Measurements from ENCODE around the gene KRTAP10-10. TPM values are rescaled to one million over a fixed set of nuclear protein-coding genes. Genes with fewer than 3 reads are reported as not detected.

KRTAP10-10 gene
- total RNA-seq, 4 donors from 2014 or later, result 3.3 to 8.0 TPM; not detected in 2

- Histone ChIP-seq H3K9me3 (no peaks in the 10 kb centered on the region), H3K4me1 (no peaks in the 10 kb centered on the region), H3K27me3 (peaks cover 33% of the 10 kb centered on the region), H3K36me3 (no peaks in the 10 kb centered on the region), H3K27ac (no peak overlapping the region), H3K4me3 (no peak overlapping the region)
- peak in 1 of 2 donors; percentile 41 for DNase-seq (ENCODE audit: low spot score in 2 of 2)
- TF ChIP-seq POLR2A (IDR thresholded peaks at IDR 0.05), result no peak
- no peak for TF ChIP-seq EP300 (IDR thresholded peaks at IDR 0.05)
- TF ChIP-seq POLR2AphosphoS5 (IDR thresholded peaks at IDR 0.05), result no peak
- TF ChIP-seq CTCF (IDR thresholded peaks at IDR 0.05), result no peak
- WGBS, result 54% methylated on average over 8 of the region's 14 CpGs
Observed at GRCh38 chr21:44686000-44686781, 49.0 kb downstream of the KRTAP10-10 start.

GRCh38 chr21:44686843-44687561 lies 49.8 kb downstream of the KRTAP10-10 start:
- Histone ChIP-seq H3K27me3 (peaks cover 33% of the 10 kb centered on the region), H3K9me3 (no peaks in the 10 kb centered on the region), H3K36me3 (no peaks in the 10 kb centered on the region), H3K4me3 (no peak overlapping the region), H3K4me1 (no peaks in the 10 kb centered on the region), H3K27ac (no peak overlapping the region)
- no peak for TF ChIP-seq CTCF (IDR thresholded peaks at IDR 0.05)
- no peak for TF ChIP-seq POLR2AphosphoS5 (IDR thresholded peaks at IDR 0.05)
- no peak for TF ChIP-seq POLR2A (IDR thresholded peaks at IDR 0.05)
- no peak for TF ChIP-seq EP300 (IDR thresholded peaks at IDR 0.05)
- DNase-seq (ENCODE audit: low spot score in 2 of 2), result no peak
- 79% methylated on average over 25 of the region's 25 CpGs for WGBS

DNA sequence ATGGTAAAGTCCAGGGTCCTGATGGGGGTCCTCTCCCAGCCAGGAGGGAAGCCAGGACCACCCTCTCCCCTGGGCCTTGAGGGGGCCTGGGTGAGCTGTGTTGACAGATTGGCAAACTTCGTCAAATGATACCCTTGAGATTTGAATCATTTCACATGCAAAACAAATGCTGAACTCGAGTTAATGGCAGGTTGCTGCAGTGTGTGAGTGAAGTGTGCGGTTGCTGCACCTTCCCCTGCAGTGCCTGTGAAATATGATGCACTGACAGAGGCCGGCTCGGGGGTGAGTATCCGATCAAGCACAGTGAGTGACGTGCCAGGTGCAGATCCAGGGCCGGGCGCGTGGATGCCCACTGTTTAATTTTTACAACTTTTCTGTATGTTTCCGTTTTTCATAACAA lies 50.5 kb downstream of the KRTAP10-10 start:
- Histone ChIP-seq H3K36me3 (no peaks in the 10 kb centered on the region), H3K4me1 (no peaks in the 10 kb centered on the region), H3K4me3 (no peak overlapping the region), H3K9me3 (no peaks in the 10 kb centered on the region), H3K27me3 (peaks cover 32% of the 10 kb centered on the region), H3K27ac (no peak overlapping the region)
- WGBS, result 72% methylated on average over 11 of the region's 11 CpGs
- TF ChIP-seq POLR2AphosphoS5 (IDR thresholded peaks at IDR 0.05), result no peak
- TF ChIP-seq POLR2A (IDR thresholded peaks at IDR 0.05), result no peak
- TF ChIP-seq EP300 (IDR thresholded peaks at IDR 0.05), result no peak
- no peak for TF ChIP-seq CTCF (IDR thresholded peaks at IDR 0.05)
- no peak for DNase-seq (ENCODE audit: low spot score in 2 of 2)

Other genes starting within 250 kb of the KRTAP10-10 start
- 1 to 10 TPM; 3.9 to 6.2 (median 4.7) TPM for gene LRRC3, start 181.8 kb upstream of the KRTAP10-10 start, total RNA-seq
- gene KRTAP10-1, start 97.2 kb upstream of the KRTAP10-10 start, total RNA-seq, result 1 to 10 TPM in 2 of 4 donors, under 1 TPM in 1, not detected in 1; 0.83 to 8.5 (median 2.6) TPM
- 10 to 100 TPM in 2 of 4 donors, under 1 TPM in 1, not detected in 1; 0.76 to 11.1 (median 10.1) TPM for gene KRTAP10-2, start 85.9 kb upstream of the KRTAP10-10 start, total RNA-seq
- gene KRTAP10-3, start 78.6 kb upstream of the KRTAP10-10 start, total RNA-seq, result 1 to 10 TPM in 3 of 4 donors, not detected in 1; 1.1 to 5.8 (median 3.3) TPM
- gene KRTAP10-4, start 63.6 kb upstream of the KRTAP10-10 start, total RNA-seq, result 10 to 100 TPM in 1 of 4 donors, 1 to 10 TPM in 2, not detected in 1; 2.7 to 11.8 (median 4.9) TPM
- 10 to 100 TPM in 1 of 4 donors, 1 to 10 TPM in 1, under 1 TPM in 1, not detected in 1; 0.76 to 11.1 (median 1.7) TPM for gene KRTAP10-5, start 56.8 kb upstream of the KRTAP10-10 start, total RNA-seq
- gene KRTAP10-6, start 44.9 kb upstream of the KRTAP10-10 start, total RNA-seq, result 1 to 10 TPM in 2 of 4 donors, not detected in 2; 2.0 to 3.1 TPM
- gene KRTAP10-7, start 36.8 kb upstream of the KRTAP10-10 start, total RNA-seq, result 10 to 100 TPM in 1 of 4 donors, 1 to 10 TPM in 2, not detected in 1; 3.7 to 12.9 (median 4.2) TPM
- 1 to 10 TPM in 2 of 4 donors, not detected in 2; 1.3 to 7.2 TPM for gene KRTAP10-8, start 25.3 kb upstream of the KRTAP10-10 start, total RNA-seq
- gene KRTAP10-9, start 10.3 kb upstream of the KRTAP10-10 start, total RNA-seq, result 1 to 10 TPM in 2 of 4 donors, not detected in 2; 1.6 to 9.9 TPM
- 10 to 100 TPM in 1 of 4 donors, 1 to 10 TPM in 2, not detected in 1; 1.9 to 11.7 (median 3.5) TPM for gene KRTAP10-11, start 9.1 kb downstream of the KRTAP10-10 start, total RNA-seq
- gene KRTAP12-4, start 17.3 kb downstream of the KRTAP10-10 start, total RNA-seq, result not detected
- 10 to 100 TPM in 1 of 4 donors, 1 to 10 TPM in 1, not detected in 2; 3.2 to 11.5 TPM for gene KRTAP12-3, start 20.6 kb downstream of the KRTAP10-10 start, total RNA-seq
- 10 to 100 TPM in 1 of 4 donors, 1 to 10 TPM in 2, not detected in 1; 5.6 to 29.3 (median 8.2) TPM for gene KRTAP12-2, start 29.6 kb downstream of the KRTAP10-10 start, total RNA-seq
- 10 to 100 TPM in 1 of 4 donors, 1 to 10 TPM in 1, not detected in 2; 6.0 to 32.1 TPM for gene KRTAP12-1, start 44.8 kb downstream of the KRTAP10-10 start, total RNA-seq
- gene KRTAP10-12, start 59.8 kb downstream of the KRTAP10-10 start, total RNA-seq, result 1 to 10 TPM in 2 of 4 donors, not detected in 2; 1.3 to 2.9 TPM
- under 1 TPM in 3 of 4 donors, not detected in 1; 0.21 to 0.59 (median 0.32) TPM for gene TSPEAR, start 74.2 kb downstream of the KRTAP10-10 start, total RNA-seq
- gene UBE2G2, start 164.5 kb downstream of the KRTAP10-10 start, total RNA-seq, result 100 to 1,000 TPM in 2 of 4 donors, 10 to 100 TPM in 2; 62.5 to 126 (median 91.6) TPM
- gene SUMO3, start 180.7 kb downstream of the KRTAP10-10 start, total RNA-seq, result 10 to 100 TPM; 30.5 to 38.3 (median 35.9) TPM
- 100 to 1,000 TPM; 114 to 172 (median 143) TPM for gene PTTG1IP, start 236.3 kb downstream of the KRTAP10-10 start, total RNA-seq